CD14-positive monocyte (primary cell): Measurements from ENCODE around the gene TSHZ3. TPM values are rescaled to one million over a fixed set of nuclear protein-coding genes. Genes with fewer than 3 reads are reported as not detected.
A peak's percentile ranks its signal among the peaks of the same experiment; 100 is the strongest.

Experiments used
- DNase-seq, 3 donors: peaks; one replicate each; pipeline ENCODE4 v3.0.0-alpha.2; 2011 to 2022
- H2AFZ ChIP-seq: 2 replicates; pipeline ENCODE4 v1.6.0; 2012; ENCODE audit warnings: mild to moderate bottlenecking, low read depth, low read length, inconsistent platforms; ENCODE audit not compliant: insufficient read depth, poor library complexity, severe bottlenecking
- H3K27ac ChIP-seq, 2 donors: 1 replicate in 1 of 2; 2 replicates in 1 of 2; pipeline ENCODE4 v1.5.1; 2012 to 2013; ENCODE audit warnings: low read length in 2 of 2, control low read depth in 1 of 2, inconsistent platforms in 1 of 2, low read depth in 1 of 2, mild to moderate bottlenecking in 1 of 2
- H3K27me3 ChIP-seq, 2 donors: one replicate each; pipeline versions ENCODE4 v1.6.0 to v1.6.1; 2011 to 2013; ENCODE audit warnings: low read length in 2 of 2; ENCODE audit not compliant: control insufficient read depth in 2 of 2, insufficient read depth in 2 of 2
- H3K36me3 ChIP-seq, 2 donors: replicated peaks in 1 of 2; 1 replicate in 1 of 2; 2 replicates in 1 of 2; pipeline versions ENCODE4 v1.5.1 to v1.6.1; 2012 to 2013; ENCODE audit warnings: low read length in 2 of 2, control low read depth in 1 of 2, inconsistent platforms in 1 of 2, mild to moderate bottlenecking in 1 of 2; ENCODE audit not compliant: insufficient read depth in 2 of 2, control insufficient read depth in 1 of 2
- H3K4me1 ChIP-seq, 2 donors: 1 replicate in 1 of 2; 2 replicates in 1 of 2; pipeline versions ENCODE4 v1.5.1 to v1.6.1; 2012 to 2013; ENCODE audit warnings: low read length in 2 of 2, control low read depth in 1 of 2, inconsistent platforms in 1 of 2, mild to moderate bottlenecking in 1 of 2, moderate library complexity in 1 of 2; ENCODE audit not compliant: insufficient read depth in 2 of 2, control insufficient read depth in 1 of 2
- H3K4me2 ChIP-seq: replicated peaks from 2 replicates; pipeline ENCODE3; 2012; ENCODE audit warnings: low read length, moderate library complexity, mild to moderate bottlenecking; ENCODE audit not compliant: poor library complexity, severe bottlenecking; ENCODE audit errors: extremely low read depth
- H3K4me3 ChIP-seq, 3 experiments: fragments of 200-600 bp in 1 of 3; sonication (generic) in 1 of 3; replicated peaks in 1 of 3; 1 replicate in 2 of 3; 2 replicates in 1 of 3; pipeline ENCODE4 v1.5.1; 2011 to 2013; ENCODE audit warnings: low read length in 3 of 3, mild to moderate bottlenecking in 3 of 3, control low read depth in 2 of 3, low read depth in 2 of 3, inconsistent platforms in 1 of 3, moderate library complexity in 1 of 3
- H3K79me2 ChIP-seq: 2 replicates; pipeline ENCODE4 v1.6.0; 2012; ENCODE audit warnings: mild to moderate bottlenecking, control low read depth, inconsistent platforms, low read length, moderate library complexity; ENCODE audit not compliant: insufficient read depth
- H3K9ac ChIP-seq: 2 replicates; pipeline ENCODE4 v1.6.0; 2017; ENCODE audit warnings: low read length, mild to moderate bottlenecking; ENCODE audit not compliant: insufficient read depth, poor library complexity, severe bottlenecking
- H3K9me3 ChIP-seq, 2 donors: replicated peaks in 1 of 2; 1 replicate in 1 of 2; 2 replicates in 1 of 2; pipeline versions ENCODE4 v1.5.1 to v1.6.1; 2012 to 2013; ENCODE audit warnings: low read length in 2 of 2, control low read depth in 1 of 2; ENCODE audit not compliant: control insufficient read depth in 1 of 2, insufficient read depth in 1 of 2
- H4K20me1 ChIP-seq: 2 replicates; pipeline ENCODE4 v1.6.0; 2012; ENCODE audit warnings: mild to moderate bottlenecking, low read length, control low read depth, moderate library complexity; ENCODE audit not compliant: insufficient read depth
- H3K27ac Mint-ChIP-seq, 7 donors: one replicate each; pipeline ENCODE4 v1.8.0; 2020; ENCODE audit warnings: mild to moderate bottlenecking in 7 of 7, mixed read lengths in 7 of 7, moderate library complexity in 6 of 7, inconsistent platforms in 2 of 7
- H3K27me3 Mint-ChIP-seq, 3 donors: one replicate each; pipeline ENCODE4 v1.8.0; 2021 to 2022; ENCODE audit warnings: low read depth in 3 of 3, mild to moderate bottlenecking in 3 of 3, mixed read lengths in 3 of 3, moderate library complexity in 3 of 3, inconsistent platforms in 1 of 3
- H3K36me3 Mint-ChIP-seq, 2 donors: one replicate each; pipeline ENCODE4 v1.8.0; 2020; ENCODE audit warnings: mixed read lengths in 2 of 2, inconsistent platforms in 1 of 2, mild to moderate bottlenecking in 1 of 2
- H3K4me1 Mint-ChIP-seq: one replicate; pipeline ENCODE4 v1.8.0; 2020; ENCODE audit warnings: mild to moderate bottlenecking, mixed read lengths
- H3K4me3 Mint-ChIP-seq, 2 donors: one replicate each; pipeline ENCODE4 v1.8.0; 2020; ENCODE audit warnings: mild to moderate bottlenecking in 2 of 2, mixed read lengths in 2 of 2, moderate library complexity in 1 of 2
- H3K9me3 Mint-ChIP-seq, 7 donors: one replicate each; pipeline ENCODE4 v1.8.0; 2020 to 2022; ENCODE audit warnings: mixed read lengths in 7 of 7, mild to moderate bottlenecking in 6 of 7, moderate library complexity in 6 of 7, inconsistent platforms in 2 of 7
- WGBS: methylation state at CpG from one replicate; pipeline ENCODE4 v1.1.5; 2013; ENCODE audit warnings: missing lambda C conversion rate; ENCODE audit not compliant: insufficient coverage; 5-methylcytosine and 5-hydroxymethylcytosine counted together
- intact Hi-C, 2 donors: fragments of 100-400 bp; cut with micrococcal nuclease; formaldehyde crosslinking; loops; one replicate each; pipeline versions ENCODE4 v1.15.0 to v1.15.1; 2023
- polyA plus RNA-seq, 3 donors: library from polyadenylated mRNA; depleted of rRNA in 1 of 3; unstranded in 2 of 3; stranded (reverse) in 1 of 3; fragments of 300-500 nt in 2 of 3; fragments of >200 nt in 1 of 3; fragmentation: Illumina TruSeq in 2 of 3; gene quantifications; 1 replicate in 2 of 3; 2 replicates in 1 of 3; pipeline ENCODE4 v1.2.3, GENCODE V29; 2012 to 2021
- TF ChIP-seq, protein P1 (sequence below): fragments of 200-600 bp; IDR thresholded peaks from one replicate; pipeline ENCODE4 v1.8.0; 2022; ENCODE audit warnings: antibody characterized with exemption, mild to moderate bottlenecking

The TSHZ3 gene
- polyA plus RNA-seq, 3 donors, result 2.3 to 5.8 (median 3.3) TPM

DNA sequence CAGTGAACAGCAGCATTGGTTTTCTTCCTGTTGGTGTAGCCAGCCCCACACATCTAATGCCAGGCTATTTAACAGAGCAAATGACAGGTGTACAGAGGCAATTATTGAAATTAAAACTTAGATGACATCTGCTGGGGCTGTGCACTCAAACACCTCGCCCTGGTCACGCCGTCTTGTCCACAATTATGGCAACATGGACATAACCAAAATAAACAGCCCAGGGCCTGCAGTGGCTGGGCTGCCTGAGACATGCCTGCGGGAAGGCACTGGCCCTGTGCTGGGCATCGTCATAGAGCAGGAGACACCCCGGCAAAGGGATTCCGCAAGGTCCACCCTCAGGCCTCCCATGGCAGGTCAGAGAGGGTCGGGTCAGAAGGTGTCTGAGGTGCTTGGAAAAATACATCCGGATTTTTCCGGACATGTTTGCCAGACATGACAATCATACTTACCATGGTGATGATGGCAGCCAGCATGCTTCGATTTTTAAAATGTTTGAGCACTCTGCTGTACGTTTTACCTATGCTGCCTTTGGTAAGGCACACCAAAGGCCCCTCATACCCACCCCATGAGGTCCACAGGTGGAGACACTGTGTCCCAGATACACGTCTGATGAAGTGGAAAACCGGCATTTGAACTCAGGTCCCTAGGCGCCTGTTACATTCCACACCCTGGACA is 47.8 kb downstream of the TSHZ3 start:
- no peak overlapping the region for H3K27ac ChIP-seq
- peaks cover 56% of the 10 kb centered on the region for H4K20me1 ChIP-seq
- no peak overlapping the region for H3K9ac ChIP-seq
- no peaks in the 10 kb centered on the region for H3K9me3 ChIP-seq
- Mint-ChIP-seq H3K36me3 (peaks cover 7 to 20% of the 10 kb centered on the region in 2 donors), H3K27ac (no peak overlapping the region), H3K27me3 (peaks cover 0 to 6% (median 0%) of the 10 kb centered on the region in 3 donors), H3K9me3 (peaks cover 0 to 3% (median 0%) of the 10 kb centered on the region in 7 donors), H3K4me1 (peaks cover 33% of the 10 kb centered on the region), H3K4me3 (no peak overlapping the region)
- intact Hi-C loops, result no loop called here
- 96% methylated on average over 11 of the region's 15 CpGs for WGBS
- H2AFZ ChIP-seq, result no peak overlapping the region
- no peak for DNase-seq
- H3K36me3 ChIP-seq, result peaks cover 4 to 7% of the 10 kb centered on the region in 2 donors
- TF ChIP-seq, protein P1, sequence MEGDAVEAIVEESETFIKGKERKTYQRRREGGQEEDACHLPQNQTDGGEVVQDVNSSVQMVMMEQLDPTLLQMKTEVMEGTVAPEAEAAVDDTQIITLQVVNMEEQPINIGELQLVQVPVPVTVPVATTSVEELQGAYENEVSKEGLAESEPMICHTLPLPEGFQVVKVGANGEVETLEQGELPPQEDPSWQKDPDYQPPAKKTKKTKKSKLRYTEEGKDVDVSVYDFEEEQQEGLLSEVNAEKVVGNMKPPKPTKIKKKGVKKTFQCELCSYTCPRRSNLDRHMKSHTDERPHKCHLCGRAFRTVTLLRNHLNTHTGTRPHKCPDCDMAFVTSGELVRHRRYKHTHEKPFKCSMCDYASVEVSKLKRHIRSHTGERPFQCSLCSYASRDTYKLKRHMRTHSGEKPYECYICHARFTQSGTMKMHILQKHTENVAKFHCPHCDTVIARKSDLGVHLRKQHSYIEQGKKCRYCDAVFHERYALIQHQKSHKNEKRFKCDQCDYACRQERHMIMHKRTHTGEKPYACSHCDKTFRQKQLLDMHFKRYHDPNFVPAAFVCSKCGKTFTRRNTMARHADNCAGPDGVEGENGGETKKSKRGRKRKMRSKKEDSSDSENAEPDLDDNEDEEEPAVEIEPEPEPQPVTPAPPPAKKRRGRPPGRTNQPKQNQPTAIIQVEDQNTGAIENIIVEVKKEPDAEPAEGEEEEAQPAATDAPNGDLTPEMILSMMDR, result no peak
- no peak overlapping the region for H3K4me3 ChIP-seq
- peaks cover 70% of the 10 kb centered on the region for H3K79me2 ChIP-seq
- H3K4me2 ChIP-seq, result no peak overlapping the region
- H3K4me1 ChIP-seq, result peaks cover 26 to 28% of the 10 kb centered on the region in 2 donors
- H3K27me3 ChIP-seq, result no peaks in the 10 kb centered on the region

DNA sequence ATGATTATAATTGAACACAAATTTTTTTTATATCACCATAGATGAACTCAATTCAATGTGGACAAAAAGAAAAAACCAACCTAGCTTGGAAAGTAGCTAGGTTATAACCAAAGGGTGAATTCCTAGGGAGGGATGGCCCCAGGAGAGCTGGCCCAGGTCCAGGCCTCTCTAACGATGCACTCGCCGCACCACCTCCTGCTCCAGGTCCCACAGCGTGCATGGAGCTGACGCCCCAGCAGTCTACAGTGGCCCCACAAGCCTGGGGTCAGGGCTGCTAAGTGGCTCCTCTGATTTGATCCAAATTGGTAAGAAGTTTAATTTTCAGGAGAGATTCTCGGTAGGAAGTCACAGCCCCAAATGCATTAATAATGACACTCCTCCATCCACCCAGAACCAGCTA is 48.8 kb downstream of the TSHZ3 start:
- H3K4me1 ChIP-seq, result peaks cover 16 to 17% of the 10 kb centered on the region in 2 donors
- Mint-ChIP-seq H3K9me3 (peaks cover 0 to 3% (median 0%) of the 10 kb centered on the region in 7 donors), H3K36me3 (peaks cover 10 to 28% of the 10 kb centered on the region in 2 donors), H3K27me3 (peaks cover 0 to 6% (median 0%) of the 10 kb centered on the region in 3 donors), H3K4me3 (no peak overlapping the region), H3K4me1 (peaks cover 23% of the 10 kb centered on the region), H3K27ac (peak overlapping the region in 1 of 7 donors; percentile 80)
- no peaks in the 10 kb centered on the region for H3K27me3 ChIP-seq
- H4K20me1 ChIP-seq, result peaks cover 60% of the 10 kb centered on the region
- no peak overlapping the region for H3K27ac ChIP-seq
- TF ChIP-seq, protein P1, result no peak
- no peak overlapping the region for H2AFZ ChIP-seq
- peaks cover 63% of the 10 kb centered on the region for H3K79me2 ChIP-seq
- DNase-seq, result no peak
- no peaks in the 10 kb centered on the region for H3K9me3 ChIP-seq
- H3K9ac ChIP-seq, result no peak overlapping the region
- no peak overlapping the region for H3K4me3 ChIP-seq
- intact Hi-C loops, result no loop called here
- H3K4me2 ChIP-seq, result no peak overlapping the region
- peaks cover 4 to 7% of the 10 kb centered on the region in 2 donors for H3K36me3 ChIP-seq
- WGBS, result 95% methylated on average over 4 of the region's 6 CpGs
